CD4-positive, CD25-positive, alpha-beta regulatory T cell (primary cell): Measurements from ENCODE around the gene ZSWIM6. TPM values are rescaled to one million over a fixed set of nuclear protein-coding genes. Genes with fewer than 3 reads are reported as not detected.

Experiments used
- ATAC-seq, 2 donors: fragments of 150-1000 bp; cut with Tn5 transposase; one replicate each; pipeline ENCODE4 v1.10.0; 2021; ENCODE audit warnings: low read depth in 2 of 2, moderate number of reproducible peaks in 2 of 2, moderate library complexity in 1 of 2
- DNase-seq, 3 donors: peaks; one replicate each; pipeline versions ENCODE4 v3.0.0 to v3.0.0-alpha.2; 2012 to 2022; ENCODE audit warnings: mixed read lengths in 1 of 3
- H3K27ac ChIP-seq: one replicate; pipeline ENCODE4 v1.7.0; 2013; ENCODE audit warnings: mild to moderate bottlenecking, low read length; ENCODE audit not compliant: insufficient read depth, poor library complexity, severe bottlenecking
- H3K27me3 ChIP-seq: one replicate; pipeline ENCODE4 v1.7.0; 2013; ENCODE audit warnings: low read length; ENCODE audit not compliant: control insufficient read depth, insufficient read depth
- H3K36me3 ChIP-seq: one replicate; pipeline ENCODE4 v1.7.0; 2013; ENCODE audit warnings: mild to moderate bottlenecking, low read length, moderate library complexity; ENCODE audit not compliant: control insufficient read depth, insufficient read depth
- H3K4me1 ChIP-seq: 2 replicates; pipeline ENCODE4 v1.7.0; 2013; ENCODE audit warnings: mild to moderate bottlenecking, low read length; ENCODE audit not compliant: insufficient read depth, control insufficient read depth, poor library complexity, severe bottlenecking
- H3K4me3 ChIP-seq: one replicate; pipeline ENCODE4 v1.7.0; 2013; ENCODE audit warnings: low read depth, mild to moderate bottlenecking, low read length, moderate library complexity
- H3K9me3 ChIP-seq, 2 experiments: 1 replicate in 1 of 2; 2 replicates in 1 of 2; pipeline ENCODE4 v1.7.0; 2013; ENCODE audit warnings: low read length in 2 of 2, mild to moderate bottlenecking in 1 of 2, moderate library complexity in 1 of 2; ENCODE audit not compliant: control insufficient read depth in 2 of 2
- H3K27ac Mint-ChIP-seq, 3 donors: one replicate each; pipeline ENCODE4 v1.8.0; 2020 to 2022; ENCODE audit warnings: mild to moderate bottlenecking in 3 of 3, mixed read lengths in 3 of 3, moderate library complexity in 2 of 3
- H3K27me3 Mint-ChIP-seq: one replicate; pipeline ENCODE4 v1.8.0; 2022; ENCODE audit warnings: mild to moderate bottlenecking, mixed read lengths
- H3K36me3 Mint-ChIP-seq: one replicate; pipeline ENCODE4 v1.8.0; 2020; ENCODE audit warnings: mixed read lengths
- H3K4me1 Mint-ChIP-seq, 4 donors: one replicate each; pipeline ENCODE4 v1.8.0; 2020 to 2022; ENCODE audit warnings: mixed read lengths in 4 of 4, mild to moderate bottlenecking in 1 of 4
- H3K4me3 Mint-ChIP-seq, 4 donors: one replicate each; pipeline ENCODE4 v1.8.0; 2020 to 2022; ENCODE audit warnings: mild to moderate bottlenecking in 4 of 4, mixed read lengths in 4 of 4, moderate library complexity in 3 of 4
- H3K9me3 Mint-ChIP-seq, 7 donors: one replicate each; pipeline ENCODE4 v1.8.0; 2020 to 2022; ENCODE audit warnings: mixed read lengths in 7 of 7, mild to moderate bottlenecking in 3 of 7, moderate library complexity in 2 of 7
- polyA plus RNA-seq, 4 donors: library from polyadenylated mRNA; unstranded; fragments of 300-500 nt; fragmentation: Illumina TruSeq; gene quantifications; one replicate each; pipeline ENCODE4 v1.2.3, GENCODE V29; 2021
- total RNA-seq: library from RNA; stranded (reverse); gene quantifications from one replicate; pipeline ENCODE4 v1.2.3, GENCODE V29; 2022

ZSWIM6 gene
- total and polyA plus RNA-seq, 5 donors from 2014 or later = 0.41 to 12.2 (median 0.59) TPM

GRCh38 chr5:61525512-61526206 lies 193.6 kb downstream of the ZSWIM6 start:
- peaks cover 19% of the 10 kb centered on the region for H3K36me3 ChIP-seq
- DNase-seq (no peak), ATAC-seq (no peak)
- no peak overlapping the region for H3K27ac ChIP-seq
- Mint-ChIP-seq H3K27ac (no peak overlapping the region), H3K27me3 (no peaks in the 10 kb centered on the region), H3K9me3 (no peaks in the 10 kb centered on the region), H3K4me3 (no peak overlapping the region), H3K36me3 (peaks cover 53% of the 10 kb centered on the region), H3K4me1 (peaks cover 0 to 5% (median 0%) of the 10 kb centered on the region in 4 donors)
- H3K4me3 ChIP-seq = no peak overlapping the region
- H3K27me3 ChIP-seq = no peaks in the 10 kb centered on the region
- no peaks in the 10 kb centered on the region for H3K9me3 ChIP-seq
- no peaks in the 10 kb centered on the region for H3K4me1 ChIP-seq

GRCh38 chr5:61526207-61526519 lies 194.1 kb downstream of the ZSWIM6 start:
- Mint-ChIP-seq H3K27ac (no peak overlapping the region), H3K36me3 (peaks cover 56% of the 10 kb centered on the region), H3K4me3 (no peak overlapping the region), H3K4me1 (peaks cover 0 to 5% (median 0%) of the 10 kb centered on the region in 4 donors), H3K9me3 (no peaks in the 10 kb centered on the region), H3K27me3 (no peaks in the 10 kb centered on the region)
- no peaks in the 10 kb centered on the region for H3K9me3 ChIP-seq
- no peak for ATAC-seq
- no peak overlapping the region for H3K4me3 ChIP-seq
- no peak overlapping the region for H3K27ac ChIP-seq
- H3K36me3 ChIP-seq = peaks cover 19% of the 10 kb centered on the region
- H3K27me3 ChIP-seq = no peaks in the 10 kb centered on the region
- no peak for DNase-seq
- H3K4me1 ChIP-seq = no peaks in the 10 kb centered on the region

- Histone ChIP-seq H3K27me3 (no peaks in the 10 kb centered on the region), H3K36me3 (peaks cover 23% of the 10 kb centered on the region), H3K9me3 (no peaks in the 10 kb centered on the region), H3K4me3 (no peak overlapping the region), H3K27ac (no peak overlapping the region), H3K4me1 (peaks cover 5% of the 10 kb centered on the region)
- Mint-ChIP-seq H3K27ac (no peak overlapping the region), H3K9me3 (peaks cover 0 to 3% (median 0%) of the 10 kb centered on the region in 7 donors), H3K36me3 (peaks cover 44% of the 10 kb centered on the region), H3K27me3 (no peaks in the 10 kb centered on the region), H3K4me3 (no peak overlapping the region), H3K4me1 (peaks cover 6 to 13% (median 10%) of the 10 kb centered on the region in 4 donors)
- DNase-seq = no peak
- ATAC-seq = no peak
Measured at GRCh38 chr5:61532983-61533382, 200.9 kb downstream of the ZSWIM6 start.

GRCh38 chr5:61534481-61535267 lies 202.6 kb downstream of the ZSWIM6 start:
- Mint-ChIP-seq H3K4me3 (no peak overlapping the region), H3K9me3 (peaks cover 0 to 3% (median 0%) of the 10 kb centered on the region in 7 donors), H3K4me1 (peaks cover 6 to 13% (median 10%) of the 10 kb centered on the region in 4 donors), H3K27ac (peak overlapping the region in 1 of 3 donors; percentile 54), H3K36me3 (peaks cover 61% of the 10 kb centered on the region), H3K27me3 (no peaks in the 10 kb centered on the region)
- no peaks in the 10 kb centered on the region for H3K9me3 ChIP-seq
- H3K4me1 ChIP-seq = peaks cover 5% of the 10 kb centered on the region
- peak overlapping the region; percentile 1 for H3K27ac ChIP-seq
- H3K4me3 ChIP-seq = no peak overlapping the region
- H3K36me3 ChIP-seq = peaks cover 34% of the 10 kb centered on the region
- no peaks in the 10 kb centered on the region for H3K27me3 ChIP-seq
- ATAC-seq (peak; percentile 31 to 52), DNase-seq (peak in 2 of 3 donors; percentile 13 to 59)

GRCh38 chr5:61535828-61536227 lies 203.8 kb downstream of the ZSWIM6 start:
- Mint-ChIP-seq H3K27me3 (no peaks in the 10 kb centered on the region), H3K9me3 (peaks cover 0 to 3% (median 0%) of the 10 kb centered on the region in 7 donors), H3K4me1 (peaks cover 6 to 13% (median 10%) of the 10 kb centered on the region in 4 donors), H3K4me3 (no peak overlapping the region), H3K27ac (no peak overlapping the region), H3K36me3 (peaks cover 57% of the 10 kb centered on the region)
- Histone ChIP-seq H3K4me1 (peaks cover 5% of the 10 kb centered on the region), H3K36me3 (peaks cover 43% of the 10 kb centered on the region), H3K9me3 (no peaks in the 10 kb centered on the region), H3K27ac (no peak overlapping the region), H3K27me3 (no peaks in the 10 kb centered on the region), H3K4me3 (no peak overlapping the region)
- no peak for ATAC-seq
- no peak for DNase-seq

GRCh38 chr5:61536922-61537321 lies 204.9 kb downstream of the ZSWIM6 start:
- Mint-ChIP-seq H3K4me1 (peaks cover 6 to 13% (median 10%) of the 10 kb centered on the region in 4 donors), H3K27me3 (no peaks in the 10 kb centered on the region), H3K4me3 (no peak overlapping the region), H3K9me3 (peaks cover 0 to 4% (median 0%) of the 10 kb centered on the region in 7 donors), H3K36me3 (peaks cover 57% of the 10 kb centered on the region), H3K27ac (no peak overlapping the region)
- no peak overlapping the region for H3K27ac ChIP-seq
- H3K4me3 ChIP-seq = no peak overlapping the region
- H3K9me3 ChIP-seq = peaks cover 0 to 2% of the 10 kb centered on the region in 2 experiments
- H3K36me3 ChIP-seq = peaks cover 47% of the 10 kb centered on the region
- no peaks in the 10 kb centered on the region for H3K27me3 ChIP-seq
- DNase-seq (no peak), ATAC-seq (no peak)
- peaks cover 5% of the 10 kb centered on the region for H3K4me1 ChIP-seq

- Mint-ChIP-seq H3K4me1 (peaks cover 2 to 8% (median 7%) of the 10 kb centered on the region in 4 donors), H3K36me3 (peaks cover 60% of the 10 kb centered on the region), H3K27me3 (no peaks in the 10 kb centered on the region), H3K27ac (no peak overlapping the region), H3K9me3 (peaks cover 0 to 5% (median 3%) of the 10 kb centered on the region in 7 donors), H3K4me3 (no peak overlapping the region)
- no peak overlapping the region for H3K4me3 ChIP-seq
- peaks cover 0 to 11% of the 10 kb centered on the region in 2 experiments for H3K9me3 ChIP-seq
- peaks cover 5% of the 10 kb centered on the region for H3K4me1 ChIP-seq
- H3K36me3 ChIP-seq = peaks cover 62% of the 10 kb centered on the region
- ATAC-seq = no peak
- no peaks in the 10 kb centered on the region for H3K27me3 ChIP-seq
- H3K27ac ChIP-seq = no peak overlapping the region
- no peak for DNase-seq
Measured at GRCh38 chr5:61538722-61539501, 206.9 kb downstream of the ZSWIM6 start.
